Measurements from ENCODE around the gene CUL2.
"Not testable (repeated sequence)": the region's sequence is repeated elsewhere in the genome, so short reads cannot be mapped to it uniquely, and the experiment has no call there.

Gene CUL2

DNA sequence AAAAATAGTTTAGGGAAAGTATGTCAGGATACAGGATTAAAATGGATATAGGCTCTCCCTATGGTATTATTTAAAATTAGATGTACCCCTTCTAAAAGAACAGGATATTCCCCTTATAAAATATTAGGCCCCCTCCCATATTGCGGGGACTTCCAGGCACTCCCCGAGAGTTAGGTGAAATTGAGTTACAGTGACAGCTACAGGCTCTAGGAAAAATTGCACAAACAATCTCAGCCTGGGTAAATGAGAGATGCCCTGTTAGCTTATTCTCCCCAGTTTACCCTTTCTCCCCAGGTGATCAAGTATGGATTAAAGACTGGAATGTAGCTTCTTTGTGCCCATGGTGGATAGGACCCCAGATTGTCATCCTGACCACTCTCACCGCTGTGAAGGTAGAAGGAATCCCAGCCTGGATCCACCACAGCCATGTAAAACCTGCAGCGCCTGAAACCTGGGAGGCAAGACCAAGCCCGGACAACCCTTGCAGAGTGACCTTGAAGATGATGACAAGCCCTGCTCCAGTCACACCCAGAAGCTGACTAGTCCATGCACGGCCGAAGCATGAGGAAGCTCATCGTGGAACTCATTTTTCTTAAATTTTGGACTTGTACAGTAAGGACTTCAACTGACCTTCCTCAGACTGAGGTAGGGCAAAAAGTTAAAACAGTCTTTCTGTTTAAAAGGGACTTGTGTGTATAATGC lies 115.6 kb downstream of the CUL2 start:
- DNase-seq: not testable (repeated sequence)

DNA sequence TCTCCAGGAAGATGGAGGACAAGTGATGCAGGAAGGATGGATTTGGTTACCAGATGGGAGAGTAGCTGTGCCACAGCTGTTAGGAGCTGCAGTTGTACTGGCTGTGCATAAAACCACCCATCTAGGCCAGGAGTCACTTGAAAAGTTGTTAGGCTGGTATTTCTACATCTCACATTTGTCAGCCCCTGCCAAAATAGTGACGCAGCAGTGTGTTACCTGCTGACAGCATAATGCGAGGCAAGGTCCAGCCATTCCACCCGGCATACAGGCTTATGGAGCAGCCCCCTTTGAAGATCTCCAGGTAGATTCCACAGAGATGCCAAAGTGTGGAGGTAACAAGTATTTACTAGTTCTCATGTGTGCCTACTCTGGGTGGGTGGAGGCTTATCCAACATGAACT lies 116.4 kb downstream of the CUL2 start:
- DNase-seq: not testable (repeated sequence)

DNA sequence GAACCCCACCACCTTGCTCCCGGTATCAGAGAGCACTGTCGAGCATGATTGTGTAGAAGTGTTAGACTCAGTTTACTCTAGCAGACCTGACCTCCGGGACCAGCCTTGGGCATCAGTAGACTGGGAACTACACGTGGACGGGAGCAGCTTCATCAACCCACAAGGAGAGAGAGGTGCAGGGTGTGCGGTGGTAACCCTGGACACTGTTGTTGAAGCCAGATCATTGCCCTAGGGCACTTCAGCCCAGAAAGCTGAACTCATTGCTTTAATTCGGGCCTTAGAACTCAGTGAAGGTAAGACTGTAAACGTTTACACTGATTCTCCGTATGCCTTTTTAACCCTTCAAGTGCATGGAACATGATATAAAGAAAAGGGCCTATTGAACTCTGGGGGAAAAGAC lies 117.0 kb downstream of the CUL2 start:
- not testable (repeated sequence) for DNase-seq

DNA sequence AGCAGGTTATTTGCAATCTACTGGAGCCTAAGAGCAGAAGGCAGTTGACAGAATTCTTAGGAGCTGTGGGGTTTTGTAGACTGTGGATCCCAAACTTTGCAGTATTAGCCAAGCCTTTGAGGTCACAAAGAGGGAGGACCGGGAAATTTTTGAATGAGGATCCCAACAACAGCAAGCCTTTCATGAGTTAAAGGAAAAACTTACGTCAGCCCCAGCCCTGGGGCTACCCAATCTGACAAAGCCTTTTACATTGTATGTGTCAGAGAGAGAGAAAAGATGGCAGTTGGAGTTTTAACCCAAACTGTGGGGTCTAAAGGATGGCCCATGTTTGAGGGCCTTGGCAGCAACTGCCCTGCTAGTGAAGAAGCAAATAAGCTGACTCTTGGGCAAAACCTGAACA lies 117.5 kb downstream of the CUL2 start:
- not testable (repeated sequence) for DNase-seq

DNA sequence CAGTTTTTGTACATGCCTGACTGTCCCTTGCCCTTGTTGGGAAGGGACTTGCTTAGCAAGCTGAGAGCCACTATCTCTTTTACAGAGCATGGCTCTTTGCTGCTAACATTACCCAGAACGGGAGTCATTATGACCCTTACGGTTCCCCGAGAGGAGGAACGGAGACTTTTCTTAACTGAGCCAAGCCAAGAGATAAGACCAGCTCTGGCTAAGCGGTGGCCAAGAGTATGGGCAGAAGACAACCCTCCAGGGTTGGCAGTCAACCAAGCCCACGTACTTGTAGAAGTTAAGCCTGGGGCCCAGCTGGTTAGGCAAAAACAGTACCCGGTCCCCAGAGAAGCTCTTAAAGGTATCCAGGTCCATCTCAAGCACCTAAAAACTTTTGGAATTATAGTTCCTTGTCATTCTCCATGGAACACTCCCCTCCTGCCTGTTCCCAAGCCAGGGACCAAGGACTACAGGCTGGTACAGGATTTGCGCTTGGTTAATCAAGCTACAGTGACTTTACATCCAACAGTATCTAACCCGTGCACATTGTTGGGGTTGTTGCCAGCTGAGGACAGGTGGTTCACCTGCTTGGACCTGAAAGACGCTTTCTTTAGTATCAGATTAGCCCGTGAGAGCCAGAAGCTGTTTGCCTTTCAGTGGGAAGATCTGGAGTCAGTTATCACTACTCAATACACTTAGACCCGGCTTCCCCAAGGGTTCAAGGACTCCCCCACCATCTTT lies 118.4 kb downstream of the CUL2 start:
- DNase-seq: not testable (repeated sequence)

DNA sequence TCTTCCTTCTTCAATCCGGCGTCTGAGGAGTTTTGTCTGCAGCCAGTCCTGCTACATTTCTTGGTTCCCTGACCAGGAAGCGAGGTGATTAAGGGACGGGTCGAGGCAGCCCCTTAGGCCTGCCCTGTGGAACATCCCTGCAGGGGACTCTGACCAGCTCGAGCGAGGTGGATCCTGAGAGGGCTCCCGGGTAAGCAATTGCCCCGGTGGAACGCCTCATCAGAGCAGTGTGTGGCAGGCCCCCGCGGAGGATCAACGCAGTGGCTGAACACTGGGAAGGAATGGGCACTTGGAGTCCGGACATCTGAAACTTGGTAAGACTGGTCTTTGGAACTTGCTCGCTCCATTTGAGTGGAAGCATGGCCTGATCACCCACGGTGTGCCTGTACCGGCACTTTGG lies 121.0 kb downstream of the CUL2 start:
- no peak for DNase-seq

DNA sequence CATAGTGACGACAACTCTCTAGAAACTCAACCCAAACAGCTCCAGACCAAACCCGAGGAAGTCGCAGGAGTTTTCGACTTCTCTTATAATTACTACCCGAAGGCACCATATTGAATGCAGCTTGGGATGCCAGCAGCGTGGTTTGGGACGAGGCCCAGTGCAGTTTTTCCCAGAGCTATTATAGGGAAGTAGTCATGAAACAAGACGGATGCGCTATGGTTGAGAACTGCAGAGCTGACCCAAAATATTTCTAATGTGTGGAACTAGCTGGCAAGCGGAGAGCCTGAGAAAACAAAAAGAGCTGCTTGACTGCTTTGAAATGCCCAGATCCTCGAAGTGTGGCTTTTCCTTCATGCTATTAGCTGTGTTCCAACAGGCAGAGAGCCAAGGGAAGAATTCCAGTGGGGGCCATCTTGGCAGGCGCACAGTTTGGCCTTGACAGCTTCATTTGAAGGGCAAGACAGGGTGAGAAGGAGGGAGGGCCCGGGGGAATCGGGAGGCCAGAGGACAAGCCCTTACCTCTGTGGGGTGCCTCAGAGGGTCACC lies 122.7 kb downstream of the CUL2 start:
- DNase-seq: no peak

DNA sequence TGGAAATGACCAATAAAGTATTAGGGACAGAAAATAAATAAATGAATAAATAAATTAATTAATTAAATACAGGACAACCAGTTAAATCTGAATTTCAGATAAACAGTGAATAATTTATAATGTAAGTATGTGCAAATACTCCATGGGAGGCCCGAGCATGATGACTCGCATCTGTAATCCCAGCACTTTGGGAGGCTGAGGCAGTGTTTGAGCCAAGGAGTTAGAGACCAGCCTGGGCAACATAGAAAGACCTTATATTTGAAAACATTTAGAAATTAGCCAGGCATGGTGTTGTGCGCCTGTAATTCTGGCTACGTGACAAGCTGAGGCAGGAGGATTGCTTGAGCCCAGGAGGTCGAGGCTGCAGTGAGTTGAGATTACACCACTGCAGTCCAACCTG lies 123.7 kb downstream of the CUL2 start:
- DNase-seq: no peak

DNA sequence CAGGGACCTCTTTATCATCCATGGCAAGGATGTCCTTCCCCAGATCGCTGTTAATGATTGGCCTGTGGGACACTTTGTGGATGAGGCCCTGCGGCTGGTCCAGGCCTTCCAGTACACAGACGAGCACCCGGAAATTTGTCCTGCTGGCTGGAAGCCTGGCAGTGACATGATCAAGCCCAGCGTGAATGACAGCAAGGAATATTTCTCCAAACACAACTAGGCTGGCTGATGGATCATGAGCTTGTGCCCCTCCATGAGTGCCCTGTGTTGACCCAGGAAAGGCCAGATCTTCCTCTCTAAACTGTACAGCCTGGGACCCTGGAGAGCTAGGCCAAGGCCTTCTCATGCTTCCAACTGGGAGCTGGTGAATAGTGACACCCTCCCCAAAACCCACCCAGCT lies 124.1 kb downstream of the CUL2 start:
- no peak for DNase-seq

DNA sequence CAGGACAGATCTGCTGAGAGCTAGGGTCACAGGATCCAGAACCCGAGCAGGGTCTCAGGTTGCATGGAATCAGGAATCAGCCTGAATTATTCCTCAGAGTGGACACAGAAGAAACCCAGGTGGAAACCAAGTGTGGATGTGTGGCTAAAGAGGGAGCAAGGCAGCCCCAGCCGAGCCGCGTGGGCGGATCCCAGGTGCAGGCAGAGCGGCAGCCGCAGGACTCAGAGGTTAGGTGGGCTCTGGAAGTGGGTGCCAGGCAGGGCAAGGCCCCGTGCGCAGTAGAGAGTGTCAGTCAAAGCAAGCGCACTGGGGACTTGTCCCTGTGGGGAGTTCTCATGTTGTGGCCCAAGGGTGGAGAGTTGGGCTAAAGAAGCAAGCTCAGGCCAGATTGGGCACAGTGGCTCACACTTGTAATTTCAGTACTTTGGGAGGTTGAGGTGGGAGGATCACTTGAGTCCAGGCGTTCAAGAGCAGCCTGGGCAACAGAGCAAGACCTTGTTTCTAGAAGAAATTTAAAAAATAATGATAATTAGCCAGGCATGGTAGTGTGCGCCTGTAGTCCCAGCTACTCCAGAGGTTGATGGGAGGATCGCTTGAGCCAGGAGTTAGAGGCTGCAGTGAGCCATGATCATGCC lies 125.9 kb downstream of the CUL2 start:
- no peak for DNase-seq

DNA sequence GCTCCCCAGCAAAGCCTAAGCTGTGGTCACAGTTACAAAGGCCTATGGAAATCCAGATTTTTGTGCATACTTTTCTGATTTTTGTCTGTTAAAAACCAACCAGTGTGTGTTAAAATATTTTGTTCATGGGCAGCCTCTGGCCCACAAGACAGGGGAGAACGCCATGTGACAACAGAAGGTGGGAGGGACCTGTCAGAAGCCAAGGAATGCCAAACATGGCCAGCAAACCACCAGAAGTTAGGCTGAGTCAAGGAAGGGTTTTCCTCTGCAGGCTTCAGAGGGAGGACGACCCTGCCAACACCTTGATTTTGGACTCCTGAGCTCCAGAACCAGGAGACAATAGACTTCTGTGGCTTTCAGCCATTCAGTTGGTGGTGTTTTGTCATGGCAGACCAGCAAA lies 127.3 kb downstream of the CUL2 start:
- no peak for DNase-seq

DNA sequence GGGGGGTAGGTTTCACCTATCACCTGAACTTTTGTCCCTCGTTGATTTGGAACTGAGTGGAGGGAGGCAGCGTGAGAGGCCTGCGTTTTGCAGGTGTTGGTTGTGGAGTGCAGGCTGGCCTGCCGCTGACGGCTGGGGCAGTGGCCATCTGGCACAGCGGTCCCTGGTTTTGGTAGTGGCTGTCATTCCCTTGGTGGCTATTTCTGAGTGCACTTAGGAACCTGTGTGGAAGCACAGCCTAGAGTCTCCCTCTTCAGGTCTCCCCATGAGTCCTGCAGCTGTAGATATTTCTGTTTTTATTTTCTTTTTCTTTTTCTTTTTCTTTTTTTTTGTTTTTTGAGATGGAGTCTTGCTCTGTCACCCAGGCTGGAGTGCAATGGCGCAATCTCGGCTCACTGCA lies 129.2 kb downstream of the CUL2 start:
- no peak for DNase-seq

DNA sequence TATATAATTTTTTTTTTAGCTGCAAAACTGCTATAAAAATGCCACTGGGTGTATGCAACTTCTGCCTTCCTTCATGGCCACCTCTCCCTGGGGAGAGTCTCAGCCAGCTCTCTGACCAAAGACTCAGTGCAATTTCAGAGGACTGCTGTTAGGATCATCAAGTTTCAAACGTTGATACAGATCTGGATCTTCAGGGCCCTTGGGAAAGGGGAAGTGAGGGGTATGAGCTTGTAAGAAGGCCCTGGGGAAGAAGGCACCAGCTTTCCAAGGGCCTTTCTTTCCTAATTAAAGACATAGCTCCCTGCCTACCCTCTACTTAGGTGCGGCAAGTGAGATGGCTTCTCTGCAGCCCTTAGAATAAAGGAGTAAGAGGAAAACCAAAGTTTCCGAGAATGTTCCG lies 130.4 kb downstream of the CUL2 start:
- no peak for DNase-seq

DNA sequence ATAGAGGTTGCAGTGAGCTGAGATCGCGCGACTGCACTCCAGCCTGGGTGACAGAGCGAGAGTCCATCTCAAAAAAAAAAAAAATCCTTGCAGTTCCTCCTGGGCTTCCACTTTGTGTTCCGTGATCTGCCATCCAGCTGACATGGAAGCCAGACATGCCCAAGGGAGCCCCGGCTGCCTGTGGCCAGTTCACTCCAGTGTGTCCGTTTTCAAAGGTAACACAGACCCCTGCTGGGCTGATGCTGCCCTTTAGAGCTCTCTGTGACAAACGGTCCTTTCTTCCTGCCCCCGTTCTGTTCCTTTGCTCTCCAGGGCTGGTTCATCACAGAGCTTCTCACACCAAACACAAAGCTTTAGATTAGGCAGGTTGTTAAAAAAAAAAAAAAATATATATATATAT lies 130.8 kb downstream of the CUL2 start:
- DNase-seq: no peak
